ENCODE measurements around the gene SREBF2.

The SREBF2 gene

GRCh38 chr22:41899992-41900651, 67.2 kb downstream of the SREBF2 start:
- H3K36me3 ChIP-seq (ENCODE audit: insufficient read depth, low read length), result peaks cover 97% of the 10 kb centered on the region

GRCh38 chr22:41900652-41901312, 67.9 kb downstream of the SREBF2 start:
- no peaks in the 10 kb centered on the region for H3K79me2 ChIP-seq (ENCODE audit: insufficient read depth, low read length)
- H3K4me2 ChIP-seq (ENCODE audit: low read length), result no peak overlapping the region
- no peak overlapping the region for H2AFZ ChIP-seq (ENCODE audit: low read length)
- H4K20me1 ChIP-seq (ENCODE audit: insufficient read depth, low read length), result no peaks in the 10 kb centered on the region
- H3K27me3 ChIP-seq (ENCODE audit: insufficient read depth, low read length), result no peaks in the 10 kb centered on the region
- TF ChIP-seq, protein P1, sequence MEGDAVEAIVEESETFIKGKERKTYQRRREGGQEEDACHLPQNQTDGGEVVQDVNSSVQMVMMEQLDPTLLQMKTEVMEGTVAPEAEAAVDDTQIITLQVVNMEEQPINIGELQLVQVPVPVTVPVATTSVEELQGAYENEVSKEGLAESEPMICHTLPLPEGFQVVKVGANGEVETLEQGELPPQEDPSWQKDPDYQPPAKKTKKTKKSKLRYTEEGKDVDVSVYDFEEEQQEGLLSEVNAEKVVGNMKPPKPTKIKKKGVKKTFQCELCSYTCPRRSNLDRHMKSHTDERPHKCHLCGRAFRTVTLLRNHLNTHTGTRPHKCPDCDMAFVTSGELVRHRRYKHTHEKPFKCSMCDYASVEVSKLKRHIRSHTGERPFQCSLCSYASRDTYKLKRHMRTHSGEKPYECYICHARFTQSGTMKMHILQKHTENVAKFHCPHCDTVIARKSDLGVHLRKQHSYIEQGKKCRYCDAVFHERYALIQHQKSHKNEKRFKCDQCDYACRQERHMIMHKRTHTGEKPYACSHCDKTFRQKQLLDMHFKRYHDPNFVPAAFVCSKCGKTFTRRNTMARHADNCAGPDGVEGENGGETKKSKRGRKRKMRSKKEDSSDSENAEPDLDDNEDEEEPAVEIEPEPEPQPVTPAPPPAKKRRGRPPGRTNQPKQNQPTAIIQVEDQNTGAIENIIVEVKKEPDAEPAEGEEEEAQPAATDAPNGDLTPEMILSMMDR (IDR thresholded peaks at IDR 0.05; ENCODE audit: low read length), result no peak
- no peak for TF ChIP-seq EZH2 (IDR thresholded peaks at IDR 0.05; ENCODE audit: borderline replicate concordance, low read length)
- H3F3A ChIP-seq (ENCODE audit: insufficient read depth, low read length), result no peaks in the 10 kb centered on the region
- H3K4me1 ChIP-seq (ENCODE audit: insufficient read depth, low read length, severe bottlenecking), result no peaks in the 10 kb centered on the region
- H3K27ac ChIP-seq (ENCODE audit: low read depth, low read length, poor library complexity, severe bottlenecking), result no peak overlapping the region
- H3K36me3 ChIP-seq (ENCODE audit: insufficient read depth, low read length), result peaks cover 100% of the 10 kb centered on the region
- H3K9ac ChIP-seq (ENCODE audit: low read length), result no peak overlapping the region
- H3K9me2 ChIP-seq (ENCODE audit: low read depth, low read length), result no peaks in the 10 kb centered on the region
- H3K9me3 ChIP-seq (ENCODE audit: low read length), result no peaks in the 10 kb centered on the region
- no peak overlapping the region for H3K4me3 ChIP-seq (ENCODE audit: low read depth, low read length, poor library complexity, severe bottlenecking)

More at GRCh38 chr22:41899992-41900651, 67.2 kb downstream of the SREBF2 start:
- Histone ChIP-seq H4K20me1 (ENCODE audit: insufficient read depth, low read length) (no peaks in the 10 kb centered on the region), H3K79me2 (ENCODE audit: insufficient read depth, low read length) (no peaks in the 10 kb centered on the region), H3K4me2 (ENCODE audit: low read length) (no peak overlapping the region), H2AFZ (ENCODE audit: low read length) (no peak overlapping the region), H3K27me3 (ENCODE audit: insufficient read depth, low read length) (no peaks in the 10 kb centered on the region), H3K27ac (ENCODE audit: low read depth, low read length, poor library complexity, severe bottlenecking) (no peak overlapping the region), H3K4me1 (ENCODE audit: insufficient read depth, low read length, severe bottlenecking) (no peaks in the 10 kb centered on the region), H3K4me3 (ENCODE audit: low read depth, low read length, poor library complexity, severe bottlenecking) (no peak overlapping the region), H3K9me2 (ENCODE audit: low read depth, low read length) (no peaks in the 10 kb centered on the region), H3K9ac (ENCODE audit: low read length) (no peak overlapping the region), H3K9me3 (ENCODE audit: low read length) (no peaks in the 10 kb centered on the region), H3F3A (ENCODE audit: insufficient read depth, low read length) (no peaks in the 10 kb centered on the region)
- TF ChIP-seq, protein P1 (IDR thresholded peaks at IDR 0.05; ENCODE audit: low read length), result no peak
- no peak for TF ChIP-seq EZH2 (IDR thresholded peaks at IDR 0.05; ENCODE audit: borderline replicate concordance, low read length)

DNA sequence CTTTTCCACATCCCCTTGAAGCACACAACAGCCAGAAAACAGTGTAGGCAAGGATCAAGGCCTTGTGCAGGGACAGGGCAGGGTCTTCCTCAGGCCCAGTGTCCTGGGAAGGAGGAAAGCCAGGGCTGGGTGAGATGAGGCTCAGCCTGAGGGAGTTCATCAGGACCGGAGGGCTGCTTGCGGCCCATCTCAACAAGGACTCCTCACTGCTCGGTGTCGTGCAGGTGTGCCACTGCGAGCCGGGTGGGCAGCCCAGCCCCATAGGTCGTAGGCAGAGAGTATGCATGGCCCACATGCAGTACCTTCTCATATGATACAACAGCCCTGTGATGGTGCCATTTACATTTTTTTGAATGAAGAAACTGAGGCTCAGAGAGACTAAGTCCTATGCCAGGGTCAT, 69.1 kb downstream of the SREBF2 start:
- Histone ChIP-seq H3K9me2 (ENCODE audit: low read depth, low read length) (no peaks in the 10 kb centered on the region), H3K9me3 (ENCODE audit: low read length) (no peaks in the 10 kb centered on the region), H3K27me3 (ENCODE audit: insufficient read depth, low read length) (no peaks in the 10 kb centered on the region), H3K4me1 (ENCODE audit: insufficient read depth, low read length, severe bottlenecking) (no peaks in the 10 kb centered on the region), H3K27ac (ENCODE audit: low read depth, low read length, poor library complexity, severe bottlenecking) (no peak overlapping the region), H3K79me2 (ENCODE audit: insufficient read depth, low read length) (no peaks in the 10 kb centered on the region), H3K4me3 (ENCODE audit: low read depth, low read length, poor library complexity, severe bottlenecking) (no peak overlapping the region), H3F3A (ENCODE audit: insufficient read depth, low read length) (no peaks in the 10 kb centered on the region), H3K4me2 (ENCODE audit: low read length) (no peak overlapping the region), H4K20me1 (ENCODE audit: insufficient read depth, low read length) (no peaks in the 10 kb centered on the region), H2AFZ (ENCODE audit: low read length) (no peak overlapping the region), H3K9ac (ENCODE audit: low read length) (no peak overlapping the region), H3K36me3 (ENCODE audit: insufficient read depth, low read length) (peaks cover 99% of the 10 kb centered on the region)
- no peak for TF ChIP-seq EZH2 (IDR thresholded peaks at IDR 0.05; ENCODE audit: borderline replicate concordance, low read length)
- TF ChIP-seq, protein P1 (IDR thresholded peaks at IDR 0.05; ENCODE audit: low read length), result no peak
